SK-N-SH (cell line): ENCODE measurements around the gene FHL2. TPM values are rescaled to one million over a fixed set of nuclear protein-coding genes. Genes with fewer than 3 reads are reported as not detected.

Experiments
- CTCF ChIA-PET: fragments of 300-600, 350-600 bp; formaldehyde crosslinking; extraction: SDS; loops from one replicate; lab custom pipeline; 2021; lab: Yijun Ruan, JAX
- POLR2A ChIA-PET: fragments of 350-600 bp; sonication (Branson Sonifier 250); formaldehyde crosslinking; extraction: SDS; loops from one replicate; lab custom pipeline; 2020; ENCODE audit warnings: antibody characterized with exemption, inconsistent platforms; lab: Yijun Ruan, JAX
- DNase-seq: peaks from one replicate; pipeline ENCODE4 v3.0.0; 2012
- H2AFZ ChIP-seq: fragments of 200-600 bp; sonication (generic); 2 replicates; pipeline ENCODE4 v1.8.1; 2016; ENCODE audit warnings: antibody characterized with exemption, mild to moderate bottlenecking, low read depth
- H3F3A ChIP-seq: fragments of 200-600 bp; sonication (generic); replicated peaks from 2 replicates; pipeline ENCODE3; 2016; ENCODE audit warnings: antibody characterized with exemption, mild to moderate bottlenecking; ENCODE audit not compliant: insufficient read depth
- H3K27ac ChIP-seq, 2 experiments: fragments of 200-500 bp in 1 of 2; fragments of 200-600 bp in 1 of 2; sonication (Bioruptor generic) in 1 of 2; sonication (generic), shearing (Covaris generic) in 1 of 2; 2 replicates each; pipeline versions ENCODE4 v1.5.1 to v1.6.1; 2014 to 2016; ENCODE audit warnings: low read depth in 2 of 2, inconsistent platforms in 1 of 2, low read length in 1 of 2, mild to moderate bottlenecking in 1 of 2, mixed read lengths in 1 of 2
- H3K27me3 ChIP-seq: fragments of 200-600 bp; sonication (generic), shearing (Covaris generic); 2 replicates; pipeline ENCODE4 v1.6.1; 2016; ENCODE audit warnings: mixed run types; ENCODE audit not compliant: insufficient read depth
- H3K36me3 ChIP-seq, 2 experiments: fragments of 200-500 bp in 1 of 2; fragments of 200-600 bp in 1 of 2; sonication (Bioruptor generic) in 1 of 2; sonication (generic) in 1 of 2; replicated peaks in 1 of 2; 2 replicates each; pipeline versions ENCODE3 to v1.5.1; 2014 to 2016; ENCODE audit warnings: low read length in 1 of 2, mild to moderate bottlenecking in 1 of 2; ENCODE audit not compliant: insufficient read depth in 2 of 2, control insufficient read depth in 1 of 2
- H3K4me1 ChIP-seq, 2 experiments: fragments of 200-500 bp in 1 of 2; fragments of 200-600 bp in 1 of 2; sonication (Bioruptor generic) in 1 of 2; sonication (generic), shearing (Covaris generic) in 1 of 2; 2 replicates each; pipeline versions ENCODE4 v1.5.1 to v1.6.1; 2014 to 2016; ENCODE audit warnings: low read depth in 1 of 2, low read length in 1 of 2, mixed run types in 1 of 2; ENCODE audit not compliant: insufficient read depth in 2 of 2, control insufficient read depth in 1 of 2
- H3K4me2 ChIP-seq: fragments of 200-600 bp; sonication (generic), shearing (Covaris generic); 2 replicates; pipeline ENCODE4 v1.6.1; 2017; ENCODE audit warnings: mixed run types
- H3K4me3 ChIP-seq, 2 experiments: fragments of 200-500 bp in 1 of 2; fragments of 200-600 bp in 1 of 2; sonication (Bioruptor generic) in 1 of 2; sonication (generic), shearing (Covaris generic) in 1 of 2; 2 replicates each; pipeline versions ENCODE4 v1.5.1 to v1.8.1; 2014 to 2016; ENCODE audit warnings: low read depth in 2 of 2, inconsistent platforms in 1 of 2, low read length in 1 of 2, mild to moderate bottlenecking in 1 of 2, mixed read lengths in 1 of 2, moderate library complexity in 1 of 2
- H3K79me2 ChIP-seq: fragments of 200-600 bp; sonication (generic); 2 replicates; pipeline ENCODE4 v1.8.1; 2017; ENCODE audit warnings: mild to moderate bottlenecking; ENCODE audit not compliant: insufficient read depth
- H3K9ac ChIP-seq: fragments of 200-600 bp; sonication (generic); 2 replicates; pipeline ENCODE4 v1.6.1; 2017; ENCODE audit warnings: mixed run types
- H3K9me2 ChIP-seq: fragments of 200-600 bp; sonication (generic); 2 replicates; pipeline ENCODE4 v1.6.1; 2017; ENCODE audit warnings: mixed run types
- H3K9me3 ChIP-seq: fragments of 200-600 bp; sonication (generic); 2 replicates; pipeline ENCODE4 v1.6.1; 2017; ENCODE audit warnings: mixed run types, mild to moderate bottlenecking, moderate library complexity
- H4K20me1 ChIP-seq: fragments of 200-600 bp; sonication (generic); 2 replicates; pipeline ENCODE4 v1.6.1; 2017; ENCODE audit warnings: mild to moderate bottlenecking, mixed run types; ENCODE audit not compliant: insufficient read depth
- CTCF ChIP-seq: fragments of 200-600 bp; sonication (generic); IDR thresholded peaks from 2 replicates; pipeline ENCODE4 v1.6.1; 2017; ENCODE audit warnings: antibody characterized with exemption, mild to moderate bottlenecking, moderate library complexity
- ELF1 ChIP-seq: IDR thresholded peaks from 2 replicates; pipeline ENCODE4 v1.4.0; 2012
- EP300 ChIP-seq, 2 experiments: IDR thresholded peaks; 2 replicates each; pipeline versions ENCODE4 v1.4.0 to v1.6.1; 2012; ENCODE audit warnings: borderline replicate concordance in 1 of 2, low read depth in 1 of 2, low read length in 1 of 2
- EZH2phosphoT487 ChIP-seq: fragments of 200-600 bp; sonication (generic); IDR thresholded peaks from 2 replicates; pipeline ENCODE4 v1.6.1; 2017; ENCODE audit warnings: low read depth, mixed run types, mild to moderate bottlenecking, antibody characterized with exemption, moderate library complexity, borderline replicate concordance
- FOXM1 ChIP-seq: IDR thresholded peaks from 2 replicates; pipeline ENCODE4 v1.4.0; 2012; ENCODE audit warnings: low read depth, mild to moderate bottlenecking
- GABPA ChIP-seq: IDR thresholded peaks from 2 replicates; pipeline ENCODE4 v1.4.0; 2012; ENCODE audit warnings: low read depth, mild to moderate bottlenecking
- GATA2 ChIP-seq: sonication (generic); formaldehyde crosslinking; IDR thresholded peaks from 2 replicates; pipeline ENCODE4 v1.5.0; 2020; ENCODE audit warnings: mild to moderate bottlenecking, missing genetic modification reagents
- JUND ChIP-seq: IDR thresholded peaks from 2 replicates; pipeline ENCODE4 v1.4.0; 2012
- MEF2A ChIP-seq: IDR thresholded peaks from 2 replicates; pipeline ENCODE4 v1.4.0; 2012; ENCODE audit warnings: low read depth, borderline replicate concordance
- MXI1 ChIP-seq: IDR thresholded peaks from 2 replicates; pipeline ENCODE4 v1.6.1; 2012; ENCODE audit warnings: mild to moderate bottlenecking, low read depth, low read length, improper control_type of control experiment
- RAD21 ChIP-seq: IDR thresholded peaks from 2 replicates; pipeline ENCODE4 v1.6.1; 2012; ENCODE audit warnings: mild to moderate bottlenecking, low read length
- RFX5 ChIP-seq: IDR thresholded peaks from 2 replicates; pipeline ENCODE4 v1.6.1; 2012; ENCODE audit warnings: mild to moderate bottlenecking, improper control_type of control experiment, low read length
- RXRA ChIP-seq: IDR thresholded peaks from 2 replicates; pipeline ENCODE4 v1.4.0; 2012; ENCODE audit warnings: low read depth, mild to moderate bottlenecking, borderline replicate concordance
- SIN3A ChIP-seq: IDR thresholded peaks from 2 replicates; pipeline ENCODE4 v1.6.1; 2012; ENCODE audit warnings: low read depth, mild to moderate bottlenecking, low read length, moderate library complexity, borderline replicate concordance
- TAF1 ChIP-seq: IDR thresholded peaks from 2 replicates; pipeline ENCODE4 v1.6.1; 2012; ENCODE audit warnings: low read depth, mild to moderate bottlenecking, low read length, moderate library complexity, borderline replicate concordance
- TCF12 ChIP-seq: IDR thresholded peaks from 2 replicates; pipeline ENCODE4 v1.4.0; 2012
- YY1 ChIP-seq: IDR thresholded peaks from 2 replicates; pipeline ENCODE4 v1.4.0; 2012; ENCODE audit warnings: low read depth, mild to moderate bottlenecking
- ZBTB33 ChIP-seq: IDR thresholded peaks from 2 replicates; pipeline ENCODE4 v1.4.0; 2012; ENCODE audit warnings: low read depth, borderline replicate concordance
- WGBS: methylation state at CpG from one replicate; pipeline ENCODE4 v1.1.6; 2017; ENCODE audit warnings: low lambda C conversion rate; 5-methylcytosine and 5-hydroxymethylcytosine counted together
- polyA plus RNA-seq, 3 experiments: library from polyadenylated mRNA; depleted of rRNA; stranded (reverse); fragments of >200 nt; gene quantifications; 2 replicates each; pipeline ENCODE4 v1.2.3, GENCODE V29; 2012
- TF ChIP-seq, protein P1 (sequence below): IDR thresholded peaks from 2 replicates; pipeline ENCODE4 v1.4.0; 2012; ENCODE audit warnings: low read depth

The FHL2 gene
- polyA plus RNA-seq, 1 of the 3 experiments (the other 2 are of a cell fraction): 31.7 TPM

DNA sequence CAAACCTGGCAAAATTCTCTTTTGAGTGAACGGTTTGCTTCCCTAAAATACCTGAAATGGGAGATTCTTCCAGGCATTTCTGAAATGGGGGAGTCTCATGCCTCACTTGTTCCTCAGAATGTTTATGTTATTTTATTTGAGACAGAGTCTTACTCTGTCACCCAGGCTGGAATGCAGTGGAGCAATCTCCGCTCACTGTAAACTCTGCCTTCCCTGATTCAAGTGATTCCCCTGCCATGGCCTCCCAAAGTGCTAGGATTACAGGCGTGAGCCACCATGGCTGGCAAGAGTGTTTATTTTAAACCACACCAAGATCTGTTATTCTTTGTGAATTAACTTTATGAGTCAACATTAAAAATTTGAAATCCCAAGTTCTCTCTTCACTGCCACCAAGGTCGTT is 6.4 kb upstream of the FHL2 start:
- POLR2A ChIA-PET: no interaction called here
- Histone ChIP-seq H3K79me2 (no peaks in the 10 kb centered on the region), H4K20me1 (no peaks in the 10 kb centered on the region), H3K9me2 (no peaks in the 10 kb centered on the region), H3K27me3 (no peaks in the 10 kb centered on the region), H3K4me2 (no peak overlapping the region)
- WGBS: 85% methylated on average over 4 of the region's 4 CpGs
- TF ChIP-seq, protein P1, sequence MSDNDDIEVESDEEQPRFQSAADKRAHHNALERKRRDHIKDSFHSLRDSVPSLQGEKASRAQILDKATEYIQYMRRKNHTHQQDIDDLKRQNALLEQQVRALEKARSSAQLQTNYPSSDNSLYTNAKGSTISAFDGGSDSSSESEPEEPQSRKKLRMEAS: no peak
- TF ChIP-seq ZBTB33 (no peak), TCF12 (no peak), RXRA (no peak), RFX5 (no peak), MXI1 (no peak), YY1 (no peak), RAD21 (no peak), GATA2 (CRISPR knock-in tag) (no peak), FOXM1 (no peak), EP300 (IDR thresholded peaks at IDR 0.05; ENCODE audit: borderline replicate concordance in 1 of 2, low read depth in 1 of 2, low read length in 1 of 2) (no peak), CTCF (no peak), MEF2A (no peak), ELF1 (no peak), JUND (no peak), GABPA (no peak)
- TF ChIP-seq, all 33 proteins: peak for 0
- CTCF ChIA-PET: interaction anchor here (1.0 kb wide), 1 partner anchor 7 kb away, joined by 4 read pairs; no protein-coding TSS in a partner anchor
- H3K9me3 ChIP-seq: no peaks in the 10 kb centered on the region
- peaks cover 4 to 26% of the 10 kb centered on the region in 2 experiments; a peak in 3 of 4 replicates for H3K4me1 ChIP-seq
- peak overlapping the region in 1 of 2 experiments; percentile 73; a peak in 2 of 4 replicates for H3K27ac ChIP-seq
- peak overlapping the region; percentile 25; the same call in 1 of the 2 replicates for H3K9ac ChIP-seq
- H3K36me3 ChIP-seq: no peaks in the 10 kb centered on the region
- no peak overlapping the region for H3K4me3 ChIP-seq
- DNase-seq: no peak
- H3F3A ChIP-seq: peaks cover 27% of the 10 kb centered on the region
- no peak overlapping the region for H2AFZ ChIP-seq

GRCh38 chr2:105404736-105405135 is 5.9 kb upstream of the FHL2 start:
- no peak overlapping the region for H3K4me3 ChIP-seq
- TF ChIP-seq MXI1: no peak
- TF ChIP-seq TAF1: no peak
- no peak for TF ChIP-seq TCF12
- no peak for TF ChIP-seq EZH2phosphoT487
- TF ChIP-seq, protein P1: no peak
- TF ChIP-seq SIN3A: no peak
- H3K9me3 ChIP-seq: no peaks in the 10 kb centered on the region
- POLR2A ChIA-PET: no interaction called here
- no peaks in the 10 kb centered on the region for H3K27me3 ChIP-seq
- CTCF ChIA-PET: interaction anchor here (0.8 to 1.8 kb wide), 4 partner anchors 17 to 140 kb away, joined by 3 to 12 read pairs (median 3); no protein-coding TSS in a partner anchor
- H3K79me2 ChIP-seq: no peaks in the 10 kb centered on the region
- WGBS: 97% methylated on average over 3 of the region's 3 CpGs
- peak overlapping the region in 1 of 2 experiments; percentile 73; a peak in 2 of 4 replicates for H3K27ac ChIP-seq
- H3K36me3 ChIP-seq: no peaks in the 10 kb centered on the region
- H3K4me1 ChIP-seq: peaks cover 4 to 21% of the 10 kb centered on the region in 2 experiments; a peak in 3 of 4 replicates
- H2AFZ ChIP-seq: peak overlapping the region; percentile 4; the same call in 1 of the 2 replicates
- no peaks in the 10 kb centered on the region for H3K9me2 ChIP-seq
- H3F3A ChIP-seq: peaks cover 22% of the 10 kb centered on the region
- no peak overlapping the region for H3K4me2 ChIP-seq
- no peak for DNase-seq
- no peaks in the 10 kb centered on the region for H4K20me1 ChIP-seq
- peak overlapping the region; percentile 25; the same call in 1 of the 2 replicates for H3K9ac ChIP-seq
